Islet precursor cell (in vitro differentiated cells): ENCODE data around the gene ARHGEF10L.

Experiments
- DNase-seq: peaks from one replicate; pipeline ENCODE4 v3.0.0-alpha.2; 2018

ARHGEF10L gene

DNA sequence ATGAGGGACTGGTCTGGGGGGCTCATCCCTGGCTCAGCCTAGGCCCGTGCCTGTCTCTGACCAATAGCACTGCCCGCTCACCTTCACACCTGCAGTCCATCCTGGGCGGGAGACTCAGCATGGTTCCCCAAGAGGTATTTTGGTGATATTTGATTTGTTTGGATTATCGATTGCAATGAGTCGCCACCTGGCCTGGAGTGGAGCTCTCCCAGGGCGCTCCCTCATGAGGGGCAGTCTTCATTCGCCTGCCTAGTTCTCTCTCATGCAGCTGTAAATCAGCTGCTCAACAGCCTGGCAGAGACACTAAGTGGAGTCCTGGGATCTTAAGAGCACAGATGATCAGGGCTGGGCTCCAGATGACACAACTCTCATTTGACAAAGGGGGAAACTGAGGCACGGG, 125.6 kb downstream of the ARHGEF10L start:
- DNase-seq: no peak

DNA sequence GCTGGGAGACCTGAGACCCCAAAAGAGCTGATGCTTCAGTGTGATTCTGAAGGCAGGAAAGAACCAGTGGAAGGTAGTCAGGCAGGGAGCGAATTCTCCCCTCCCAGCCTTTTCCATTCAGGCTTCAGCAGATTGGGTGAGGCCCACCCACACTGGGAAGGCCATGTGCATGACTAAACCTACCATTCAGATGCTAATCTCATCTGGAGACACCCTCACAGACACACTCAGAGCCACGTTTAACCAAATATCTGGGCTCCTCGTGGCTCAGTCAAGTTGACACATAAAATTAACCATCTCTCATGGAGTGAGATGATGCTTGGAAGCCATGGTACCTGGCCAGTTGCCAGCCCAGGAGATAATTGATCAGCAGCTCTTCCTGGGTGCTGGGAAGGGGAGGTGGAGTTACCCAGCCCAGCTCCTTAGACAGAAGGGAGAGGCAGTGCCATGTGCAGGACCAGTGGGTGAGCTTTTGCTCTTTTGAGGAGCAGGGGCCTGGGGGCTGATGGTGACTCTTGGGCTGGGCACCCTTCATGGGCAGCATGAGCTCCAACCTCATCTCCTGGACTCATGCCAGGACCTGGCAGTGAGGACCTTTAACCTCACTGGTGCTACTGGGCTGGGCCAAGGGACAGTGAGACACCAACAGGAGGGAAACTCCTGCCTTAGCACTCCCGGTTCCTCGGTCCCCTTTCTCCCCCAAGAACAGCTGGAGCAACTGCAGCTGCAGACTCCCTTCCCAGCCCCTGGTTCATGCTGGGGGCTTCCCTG, 126.6 kb downstream of the ARHGEF10L start:
- no peak for DNase-seq

DNA sequence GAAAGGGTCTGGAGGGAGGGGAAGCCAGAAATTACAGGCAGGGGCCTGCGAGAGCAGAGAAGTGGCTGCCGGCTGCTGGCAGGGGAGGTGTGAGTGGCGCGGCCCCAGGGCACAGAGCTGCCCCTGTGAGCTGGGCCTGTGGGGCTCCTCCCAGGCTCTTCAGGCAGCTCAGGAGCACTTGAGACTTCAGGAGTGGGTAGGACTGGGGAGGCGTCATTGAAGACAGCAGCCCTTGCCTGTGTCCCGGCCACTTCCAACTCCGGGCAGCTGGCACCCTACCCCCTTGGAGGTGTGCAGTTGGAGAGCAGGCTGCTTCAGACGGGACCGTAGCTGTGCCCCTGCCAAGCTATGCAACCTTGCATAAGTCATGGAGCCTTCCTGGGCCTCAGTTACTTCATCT, 128.1 kb downstream of the ARHGEF10L start:
- DNase-seq: no peak

DNA sequence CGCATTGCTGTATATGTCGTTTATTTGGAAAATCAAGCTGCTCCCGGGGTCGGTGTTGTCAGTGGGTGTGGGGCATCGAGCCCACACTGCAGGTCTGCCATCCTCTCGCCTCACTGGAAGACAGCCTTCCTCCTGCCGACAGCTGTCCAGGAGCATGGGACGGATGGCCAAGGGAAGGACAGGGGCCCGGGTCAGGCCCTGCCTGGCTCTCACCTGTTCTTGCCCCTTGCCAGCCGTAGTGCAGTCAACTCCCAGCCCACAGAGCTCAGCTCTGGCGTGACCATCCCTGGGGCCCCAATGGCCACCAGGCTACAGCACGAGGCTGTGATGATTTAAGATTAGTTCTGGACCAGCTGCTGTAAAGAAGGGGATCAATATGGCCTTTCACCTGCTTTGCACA, 128.7 kb downstream of the ARHGEF10L start:
- DNase-seq: no peak

DNA sequence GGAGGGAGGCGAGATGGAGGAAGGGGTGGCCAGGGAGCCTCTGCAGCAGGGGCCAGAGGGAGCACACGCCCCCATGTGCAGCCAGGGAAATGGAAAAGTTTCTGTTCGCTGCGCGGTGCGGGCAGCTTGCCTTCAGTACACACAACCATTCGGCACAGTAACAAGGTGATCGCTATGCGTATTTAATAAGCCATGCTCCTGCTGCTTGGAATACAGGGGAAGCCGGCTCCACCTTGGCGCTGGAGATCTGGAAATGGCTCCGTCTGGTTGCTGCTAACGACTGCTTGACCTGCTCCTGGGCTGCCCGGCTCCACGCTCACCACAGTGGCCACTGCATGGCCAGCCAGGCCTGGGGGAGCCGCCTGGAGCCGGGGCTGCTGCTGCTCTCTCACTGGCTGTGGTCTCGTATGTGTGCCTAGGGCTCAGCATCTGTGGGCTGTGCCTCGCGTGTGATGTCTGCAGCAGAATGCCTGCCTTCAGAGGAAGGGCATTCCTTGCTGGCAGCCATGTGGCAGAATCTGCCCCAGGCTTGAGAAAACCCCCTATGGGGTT, 129.2 kb downstream of the ARHGEF10L start:
- DNase-seq: no peak

DNA sequence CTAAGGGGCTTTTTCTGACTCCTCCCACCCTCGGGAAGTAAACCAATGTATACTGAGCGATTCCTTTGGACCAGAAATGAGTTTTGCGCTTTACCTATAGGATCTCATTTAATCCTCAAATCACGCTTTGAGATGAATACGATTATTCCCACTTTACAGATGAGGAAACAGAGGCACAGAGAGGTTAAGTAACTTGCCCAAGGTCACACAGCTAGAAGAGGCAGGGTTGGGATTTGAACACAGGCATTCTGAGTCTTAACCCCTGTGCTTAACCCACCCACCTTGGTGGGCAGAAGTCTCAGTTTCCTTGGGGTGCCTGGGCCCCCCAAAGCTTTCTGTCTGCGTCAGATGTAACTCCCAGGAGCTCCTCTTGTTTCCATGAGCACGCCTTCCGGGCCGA, 129.8 kb downstream of the ARHGEF10L start:
- DNase-seq: no peak

DNA sequence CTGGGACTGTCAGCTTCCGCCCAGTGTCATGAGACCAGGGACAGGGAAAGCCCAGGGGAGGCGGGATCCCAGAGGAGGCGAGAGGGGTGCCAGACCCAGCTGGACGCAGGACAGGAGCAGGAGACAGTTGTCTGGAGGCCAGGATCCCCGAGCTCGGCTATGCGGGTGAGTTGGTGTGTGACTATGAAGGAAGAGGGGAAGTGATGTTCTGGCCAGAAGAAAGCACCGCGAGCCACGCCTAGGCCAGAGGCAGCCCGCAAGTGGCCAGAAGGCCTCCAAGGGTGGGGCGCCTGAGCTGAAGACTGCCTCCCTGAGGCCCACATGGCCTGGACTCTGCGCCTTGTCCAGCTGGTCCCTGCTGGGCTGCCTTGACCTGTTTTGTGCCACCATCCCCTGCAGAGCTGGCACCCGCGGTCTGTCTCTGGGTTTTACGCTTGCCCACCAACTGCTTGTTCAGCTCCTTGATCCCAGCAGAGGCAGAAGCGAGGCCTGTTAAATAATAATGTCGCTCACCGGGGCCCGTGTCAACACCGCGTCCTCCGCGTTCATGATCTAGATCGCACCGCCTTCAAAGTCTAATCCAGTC, 130.5 kb downstream of the ARHGEF10L start:
- no peak for DNase-seq

DNA sequence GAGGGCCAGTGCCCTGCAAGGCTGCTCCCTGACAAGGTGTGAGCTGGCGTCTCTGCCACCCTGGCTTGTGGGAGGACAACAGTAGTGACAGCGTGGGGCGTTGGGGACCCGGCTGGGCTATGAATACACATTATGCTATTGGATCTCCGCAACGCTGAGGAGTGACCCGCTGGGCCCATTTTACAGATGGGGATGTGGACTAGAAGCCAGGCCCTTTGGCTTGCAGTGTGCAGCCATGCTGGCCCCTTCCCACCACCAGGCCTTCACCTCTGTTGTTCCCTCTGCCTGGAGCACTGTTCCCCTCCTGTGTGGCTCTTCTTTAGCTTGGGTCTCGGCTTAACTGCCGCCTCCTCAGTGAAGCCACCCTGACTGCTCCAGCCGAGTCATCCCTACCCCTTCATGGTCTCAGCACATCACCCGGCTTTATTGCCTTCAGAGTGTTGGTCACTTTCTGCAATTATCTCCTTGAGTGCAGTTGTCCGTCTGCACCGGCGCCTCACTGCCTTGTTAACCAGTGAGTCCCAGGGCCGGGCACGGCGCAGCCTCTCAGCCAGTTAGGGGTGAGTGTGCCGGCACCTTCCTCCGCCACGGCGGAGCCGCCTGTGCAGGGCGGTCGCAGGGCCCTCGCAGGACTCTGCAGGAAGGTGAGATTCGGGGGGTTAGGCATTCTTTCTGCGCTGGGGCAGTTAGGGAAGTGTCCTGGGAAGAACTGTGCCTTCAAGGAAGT, 131.3 kb downstream of the ARHGEF10L start:
- no peak for DNase-seq

DNA sequence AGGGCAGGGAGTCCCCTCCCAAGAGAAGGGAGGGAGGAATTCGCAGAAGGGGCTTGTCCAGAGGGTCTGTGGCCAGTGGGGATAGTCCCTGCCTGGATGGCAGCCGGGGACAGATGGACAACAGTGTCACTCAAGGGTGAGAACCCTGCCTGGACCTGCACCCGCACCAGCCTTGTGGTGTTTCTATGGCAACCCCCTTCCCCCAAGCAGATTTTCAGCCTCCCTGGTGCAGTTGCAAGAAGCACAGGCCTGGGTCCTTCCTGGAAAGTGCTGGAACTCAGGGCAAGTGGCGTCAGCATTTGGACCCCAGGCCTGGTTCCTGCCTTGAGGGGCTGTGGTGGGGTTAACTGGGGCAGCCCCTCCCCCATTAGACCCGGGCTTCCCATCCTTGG, 131.8 kb downstream of the ARHGEF10L start:
- no peak for DNase-seq

DNA sequence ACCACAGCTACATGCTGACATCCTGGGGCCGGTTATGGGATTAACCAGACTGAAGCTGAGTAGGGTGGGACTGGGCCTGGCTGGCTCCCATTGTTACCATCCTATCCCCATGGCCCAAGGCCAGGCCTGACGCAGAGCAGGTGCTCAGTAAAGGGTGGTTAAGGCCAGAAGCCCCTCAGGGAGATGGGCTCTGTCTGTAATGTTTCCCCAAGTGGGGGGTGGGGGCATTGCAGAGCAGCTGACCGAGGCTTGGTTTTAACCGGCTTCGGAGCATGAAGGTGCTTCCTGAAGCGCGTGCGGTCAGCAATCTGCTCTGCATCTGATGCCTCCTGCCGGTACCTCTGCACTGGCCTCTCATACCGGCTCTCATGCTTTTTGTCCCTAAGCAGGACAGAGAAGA, 132.2 kb downstream of the ARHGEF10L start:
- peak; percentile 73 for DNase-seq

DNA sequence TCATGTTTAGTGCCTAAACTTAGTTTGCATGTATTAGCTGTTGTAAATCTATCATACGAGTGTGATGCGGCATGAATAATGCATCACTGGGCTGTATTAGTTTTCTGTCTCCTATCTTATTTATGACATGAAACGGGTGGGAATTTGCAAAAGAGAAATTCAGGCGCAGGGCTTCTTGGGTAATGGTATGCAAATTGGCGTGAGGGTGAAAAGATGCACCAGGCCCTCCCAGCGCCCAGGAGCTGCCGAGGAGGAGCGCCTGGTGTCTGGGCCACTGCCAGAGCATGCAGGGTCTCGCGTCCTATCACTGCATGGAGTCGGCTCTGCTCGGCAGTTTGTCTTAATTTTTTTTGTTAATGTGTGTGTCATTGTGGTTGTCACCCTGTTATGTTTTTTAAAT, 132.7 kb downstream of the ARHGEF10L start:
- DNase-seq: no peak

DNA sequence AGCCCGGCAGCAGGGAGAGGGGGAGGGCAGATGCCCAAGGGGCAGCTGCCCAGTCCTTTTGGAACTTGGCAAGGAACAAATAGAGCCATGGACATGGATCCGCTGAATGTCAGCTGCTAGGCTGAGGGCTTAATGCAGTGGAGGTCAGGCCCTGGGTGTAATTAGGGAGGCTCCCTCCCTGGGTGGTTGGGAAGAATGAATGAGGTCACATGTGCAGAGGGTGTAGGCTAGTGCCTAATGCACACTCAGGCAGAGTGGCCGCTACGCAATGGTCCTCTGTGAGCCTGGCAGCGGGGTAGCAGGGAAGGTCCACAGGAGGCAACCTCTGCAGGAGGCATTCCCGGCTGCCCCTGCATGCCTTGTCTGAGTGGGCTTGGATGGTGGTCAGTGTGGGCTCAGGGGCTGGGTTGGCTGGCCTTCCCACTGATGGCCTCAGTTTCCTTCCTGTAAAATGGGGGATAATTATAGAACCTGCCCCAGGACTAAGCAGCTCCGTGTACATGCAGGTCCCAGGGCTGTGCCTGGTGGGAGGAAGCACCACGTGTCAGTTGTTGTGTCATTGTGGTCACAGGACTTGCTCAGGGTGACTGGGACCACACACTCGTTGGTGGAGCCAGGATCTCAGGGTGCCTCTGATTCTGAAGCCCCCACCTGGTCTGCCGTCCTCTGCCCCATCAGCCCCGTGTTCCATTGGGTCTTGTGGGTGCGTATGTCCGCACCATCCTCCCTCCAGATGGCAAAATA, 134.0 kb downstream of the ARHGEF10L start:
- no peak for DNase-seq

DNA sequence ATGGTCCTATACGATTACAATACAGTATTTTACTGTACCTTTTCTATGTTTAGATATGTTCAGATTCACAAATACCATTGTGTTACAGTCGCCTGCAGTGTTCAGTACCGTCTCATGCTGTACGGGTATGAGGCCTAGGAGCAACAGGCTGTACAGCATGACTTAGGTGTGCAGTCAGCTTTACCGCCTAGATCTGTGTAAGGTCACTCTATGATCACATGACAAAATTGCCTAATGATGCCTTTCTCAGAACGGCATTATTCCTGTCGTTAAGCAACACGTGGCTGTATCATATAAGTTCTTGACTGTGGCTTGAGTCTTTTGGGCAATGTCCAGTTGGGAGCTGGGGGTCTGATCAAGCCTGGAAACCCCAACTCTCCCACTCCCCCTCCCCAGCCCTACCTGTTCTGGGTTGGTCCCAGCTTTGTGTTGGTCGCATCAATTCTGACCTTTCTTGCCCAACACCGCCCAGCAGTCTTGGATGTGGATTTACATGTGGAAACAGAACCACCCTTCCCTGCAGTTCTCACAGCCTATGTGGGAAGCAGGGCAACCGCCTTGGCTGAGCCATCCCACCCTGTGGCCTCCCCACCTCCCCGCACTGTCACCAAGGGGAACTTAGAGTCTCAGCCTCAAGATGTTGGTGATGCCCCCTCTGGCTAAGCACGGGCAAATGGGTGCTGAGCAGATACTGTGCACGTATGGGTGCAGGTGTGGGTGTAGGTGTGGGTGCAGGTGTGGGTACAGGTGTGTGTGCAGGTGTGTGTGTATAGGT, 135.4 kb downstream of the ARHGEF10L start:
- no peak for DNase-seq

DNA sequence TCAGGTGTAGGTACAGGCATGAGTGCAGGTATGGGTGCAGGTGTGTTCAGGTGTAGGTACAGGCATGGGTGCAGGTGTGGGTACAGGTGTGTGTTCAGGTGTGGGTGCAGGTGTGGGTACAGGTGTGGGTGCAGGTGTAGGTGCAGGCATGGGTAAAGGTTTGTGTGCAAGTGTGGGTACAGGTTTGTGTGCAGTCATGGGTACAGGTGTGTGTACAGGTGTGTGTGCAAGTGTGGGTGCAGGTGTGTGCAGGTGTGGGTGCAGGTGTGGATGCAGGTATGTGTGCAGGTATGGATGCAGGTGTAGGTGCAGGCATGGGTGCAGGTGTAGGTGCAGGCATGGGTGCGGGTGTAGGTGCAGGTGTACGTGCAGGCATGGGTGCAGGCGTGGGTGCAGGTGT, 136.2 kb downstream of the ARHGEF10L start:
- no peak for DNase-seq

DNA sequence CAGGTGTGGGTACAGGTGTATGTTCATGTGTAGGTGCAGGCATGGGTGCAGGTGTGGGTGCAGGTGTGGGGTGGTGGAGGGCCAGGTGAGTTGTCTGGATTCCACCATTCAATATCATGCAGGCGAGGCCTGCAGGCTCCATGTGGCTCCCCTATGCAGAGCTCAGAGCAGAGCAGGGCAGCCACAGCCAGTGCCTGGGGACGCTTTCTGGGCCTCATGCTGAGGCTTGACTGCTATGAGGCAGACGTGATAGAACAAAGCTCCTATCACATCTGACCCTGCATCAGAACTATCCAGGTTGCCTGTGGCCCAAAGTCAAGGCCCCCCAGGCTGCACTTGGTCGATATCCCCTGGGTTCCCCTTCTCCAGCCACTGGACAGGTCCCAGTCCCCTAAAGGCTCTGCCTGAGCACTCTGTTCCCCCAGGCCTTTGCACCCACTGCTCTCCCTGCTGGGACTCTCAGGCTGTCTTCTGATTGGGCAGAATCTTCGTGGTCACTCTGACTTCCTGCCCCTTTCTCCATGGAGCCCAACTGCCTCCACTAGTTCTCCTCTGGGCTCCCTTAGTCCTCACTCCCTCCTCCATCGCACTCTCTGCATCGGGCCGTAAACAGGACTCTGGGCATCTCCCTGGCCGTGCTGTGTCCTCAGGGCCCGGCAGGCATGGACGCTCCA, 137.0 kb downstream of the ARHGEF10L start:
- DNase-seq: no peak

DNA sequence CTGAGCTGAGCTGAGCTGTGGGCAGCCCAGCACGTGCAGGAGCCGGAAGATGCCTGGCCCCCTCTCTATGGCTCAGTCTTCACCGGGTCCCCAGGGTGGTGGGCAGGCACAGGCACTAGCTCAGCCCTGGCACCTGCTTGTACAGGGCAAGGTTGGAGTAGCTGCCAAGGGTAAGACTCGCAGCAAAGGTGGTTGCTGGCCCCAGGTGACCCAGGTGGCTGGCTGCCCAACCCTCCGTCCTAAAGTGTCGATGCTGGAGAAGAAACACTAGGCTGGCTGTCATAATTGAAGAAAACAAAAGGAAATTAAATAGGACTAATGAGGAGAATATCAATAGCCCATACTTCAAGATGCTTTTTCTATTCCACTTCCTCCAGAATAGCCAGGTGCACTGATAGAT, 138.5 kb downstream of the ARHGEF10L start:
- no peak for DNase-seq

DNA sequence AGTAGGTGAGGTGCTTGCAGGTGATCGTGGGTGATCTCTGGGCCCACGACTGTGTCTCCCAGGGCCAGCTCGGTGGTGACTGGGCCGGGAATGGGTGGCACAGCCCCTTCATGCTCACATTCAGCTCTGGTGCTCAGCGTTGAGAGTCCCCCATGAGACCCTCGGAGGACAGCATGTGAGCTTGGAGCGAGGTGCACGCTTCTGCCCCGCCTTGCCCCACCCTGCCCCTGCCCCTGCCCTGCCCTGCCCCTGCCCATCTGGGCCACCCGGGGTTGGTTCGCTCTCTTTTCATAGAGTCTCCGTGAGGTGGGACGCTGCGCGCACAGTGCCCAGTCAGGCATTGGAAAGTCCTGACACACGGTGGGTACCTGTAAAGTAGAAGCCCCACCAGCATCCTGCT, 140.4 kb downstream of the ARHGEF10L start:
- no peak for DNase-seq

DNA sequence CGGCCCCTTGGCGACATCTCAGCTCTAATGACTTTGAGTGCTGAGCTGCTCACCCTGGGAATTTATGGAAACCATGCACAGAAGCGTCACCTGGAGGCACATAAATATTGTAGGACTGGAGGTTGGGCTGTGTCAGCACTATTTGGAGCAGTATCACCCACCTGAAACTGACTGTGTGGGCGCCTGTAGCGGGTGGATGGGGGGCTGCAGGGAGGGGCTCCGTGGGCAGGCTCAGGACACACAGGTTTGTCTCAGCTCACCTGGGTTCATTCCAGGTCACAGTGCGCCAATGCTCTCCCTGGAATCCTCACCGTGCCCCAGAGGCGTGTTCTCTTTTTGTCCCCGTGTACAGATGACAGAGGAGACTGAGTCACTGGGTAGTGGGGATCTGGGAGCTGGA, 140.8 kb downstream of the ARHGEF10L start:
- DNase-seq: no peak

DNA sequence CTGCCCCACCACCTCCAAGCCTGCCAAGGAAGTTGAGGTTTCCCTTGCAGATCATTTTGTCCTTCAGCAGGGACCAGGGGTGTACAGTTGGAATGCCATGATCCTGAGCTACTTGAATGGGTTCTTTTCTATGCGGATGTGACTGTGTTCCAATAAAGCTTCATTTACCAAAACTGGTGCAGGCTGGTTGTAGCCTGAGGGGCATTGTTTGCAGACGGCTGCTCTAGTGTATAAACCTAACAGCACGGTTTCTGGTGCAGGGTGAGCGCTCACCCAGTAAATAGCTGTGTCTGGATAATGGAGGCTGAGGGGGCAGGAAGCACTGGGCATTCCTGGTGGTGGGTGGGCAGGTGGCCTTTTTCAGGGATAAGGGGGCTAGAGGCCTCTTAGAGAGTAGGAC, 142.9 kb downstream of the ARHGEF10L start:
- peak; percentile 82 for DNase-seq

DNA sequence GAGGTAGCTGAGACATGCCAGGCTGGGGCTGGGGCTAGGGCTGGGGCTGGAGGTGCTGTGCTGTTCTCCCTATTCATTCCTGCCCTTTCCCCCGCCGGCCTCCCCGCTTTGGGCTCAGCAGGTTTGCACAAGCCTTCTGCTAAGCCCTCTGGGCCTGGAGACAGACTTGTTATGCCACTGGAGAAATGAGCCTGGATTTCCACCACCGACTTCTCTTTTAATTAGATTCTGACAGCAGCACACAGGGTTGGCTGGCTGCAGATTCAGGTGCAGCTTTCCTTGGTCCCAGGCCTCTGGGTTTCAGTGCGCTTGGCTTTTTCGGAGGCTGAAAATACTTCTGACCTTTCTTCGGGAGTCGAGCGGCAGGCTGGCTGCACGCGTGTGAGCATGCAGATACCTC, 144.1 kb downstream of the ARHGEF10L start:
- no peak for DNase-seq

DNA sequence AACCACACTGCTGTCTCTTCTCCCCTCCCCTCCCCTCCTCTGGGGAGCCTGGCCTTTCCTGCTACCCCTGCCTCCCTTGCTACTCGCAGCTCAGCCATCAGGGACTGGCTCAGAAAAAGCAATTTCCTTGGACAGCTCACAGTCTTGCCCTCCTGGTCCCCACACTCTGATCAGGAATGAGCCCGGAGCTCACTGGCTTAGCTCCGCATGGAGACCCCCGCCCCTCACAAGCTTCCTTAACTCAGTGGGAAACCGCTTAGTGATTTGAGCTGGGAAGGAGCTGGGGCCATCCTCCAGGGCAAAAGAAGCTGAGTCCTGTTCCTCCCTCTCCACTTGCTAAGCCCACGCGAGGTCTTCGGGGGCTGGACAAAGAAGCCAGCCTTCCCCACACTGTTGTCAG, 145.3 kb downstream of the ARHGEF10L start:
- no peak for DNase-seq

DNA sequence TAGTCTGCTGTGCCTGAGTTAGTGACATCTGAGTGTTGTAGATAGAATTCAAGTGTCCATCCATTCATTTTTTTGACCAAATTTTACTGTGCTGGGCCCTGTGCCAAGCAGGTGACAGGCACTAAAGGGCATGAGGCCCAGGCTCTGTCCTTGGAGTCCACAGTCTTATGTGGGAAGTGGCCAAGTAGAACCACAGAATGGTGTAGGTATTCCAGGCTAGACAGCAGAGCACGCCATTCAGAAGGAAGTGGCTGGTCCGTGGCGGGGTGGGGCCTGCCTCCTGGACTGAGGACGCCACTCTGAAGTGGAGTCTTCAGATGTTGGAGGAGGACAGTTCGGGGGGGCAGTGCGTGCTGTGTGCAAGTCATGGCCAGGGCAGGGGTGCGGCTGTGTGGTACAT, 146.8 kb downstream of the ARHGEF10L start:
- no peak for DNase-seq
